HepG2 (cell line): ENCODE results near the gene ALX4. TPM values are rescaled to one million over a fixed set of nuclear protein-coding genes. Genes with fewer than 3 reads are reported as not detected.

Experiments
- ATAC-seq: fragments of 200-7000 bp; cut with Tn5 transposase; 3 replicates; pipeline ENCODE4 v1.9.1; 2020; ENCODE audit warnings: mild to moderate bottlenecking, moderate library complexity
- BruUV-seq: library from RNA; stranded (reverse); fragments of 400-500 nt; replicated peaks from 2 replicates; lab custom pipeline; 2021; lab: Mats Ljungman, UMichigan
- CTCF ChIA-PET: fragments of 300-600 bp; formaldehyde crosslinking; extraction: SDS; loops from one replicate; lab custom pipeline; 2021; ENCODE audit warnings: low total read pairs, inconsistent platforms, low intra/inter-chr PET ratio; lab: Yijun Ruan, JAX
- POLR2A ChIA-PET: fragments of 350-600 bp; sonication (Branson Sonifier 250); formaldehyde crosslinking; loops from one replicate; lab custom pipeline; 2020; ENCODE audit warnings: antibody characterized with exemption, inconsistent platforms; lab: Yijun Ruan, JAX
- DNase-seq: peaks from one replicate; pipeline ENCODE4 v3.0.0-alpha.2; 2015; ENCODE audit warnings: low spot score
- FAIRE-seq: peaks from 3 replicates; lab custom pipeline; 2011; peaks lifted over from hg19 to GRCh38; lab: Jason Lieb, UNC
- H2AFZ ChIP-seq: one replicate; pipeline ENCODE4 v1.6.1; 2011; ENCODE audit warnings: low read length, inconsistent platforms
- H3K27ac ChIP-seq: fragments of 300-600 bp; 3 replicates; pipeline ENCODE4 v1.8.0; 2011; ENCODE audit warnings: mixed run types, mild to moderate bottlenecking, mixed read lengths, low read length, inconsistent platforms; ENCODE audit not compliant: insufficient read depth; ENCODE audit errors: extremely low read length
- H3K27me3 ChIP-seq, 2 experiments: fragments of 200-600 bp in 1 of 2; 2 replicates in 1 of 2; 3 replicates in 1 of 2; pipeline versions ENCODE4 v1.6.0 to v1.8.0; 2011; ENCODE audit warnings: low read length in 2 of 2, mild to moderate bottlenecking in 2 of 2, moderate library complexity in 2 of 2, inconsistent platforms in 1 of 2; ENCODE audit not compliant: insufficient read depth in 2 of 2, control insufficient read depth in 1 of 2
- H3K36me3 ChIP-seq, 2 experiments: fragments of 200-600 bp in 1 of 2; replicated peaks in 1 of 2; 2 replicates in 1 of 2; 3 replicates in 1 of 2; pipeline versions ENCODE4 v1.5.1 to v1.8.0; 2011; ENCODE audit warnings: low read length in 2 of 2, inconsistent platforms in 1 of 2; ENCODE audit not compliant: insufficient read depth in 2 of 2, control insufficient read depth in 1 of 2
- H3K4me1 ChIP-seq: 2 replicates; pipeline ENCODE4 v1.5.1; 2012; ENCODE audit warnings: low read length, inconsistent platforms; ENCODE audit not compliant: insufficient read depth
- H3K4me2 ChIP-seq: 2 replicates; pipeline ENCODE4 v1.6.0; 2011; ENCODE audit warnings: low read depth, low read length, inconsistent platforms
- H3K4me3 ChIP-seq, 3 experiments: fragments of 200-600 bp in 1 of 3; sonication (generic), shearing (Covaris generic) in 1 of 3; replicated peaks in 1 of 3; 2 replicates each; pipeline ENCODE4 v1.5.1; 2011 to 2016; ENCODE audit warnings: low read length in 3 of 3, inconsistent platforms in 2 of 3, low read depth in 2 of 3, mild to moderate bottlenecking in 2 of 3, control low read depth in 1 of 3, mixed read lengths in 1 of 3; ENCODE audit not compliant: insufficient read depth in 1 of 3
- H3K79me2 ChIP-seq: one replicate; pipeline ENCODE4 v1.6.1; 2011; ENCODE audit warnings: low read length, inconsistent platforms; ENCODE audit not compliant: insufficient read depth
- H3K9ac ChIP-seq: 2 replicates; pipeline ENCODE4 v1.6.0; 2011; ENCODE audit warnings: mild to moderate bottlenecking, low read depth, low read length, inconsistent platforms; ENCODE audit not compliant: insufficient read depth
- H3K9me3 ChIP-seq: 2 replicates; pipeline ENCODE4 v1.5.1; 2012; ENCODE audit warnings: mild to moderate bottlenecking, low read length
- H4K20me1 ChIP-seq: 2 replicates; pipeline ENCODE4 v1.6.0; 2011; ENCODE audit warnings: inconsistent platforms, mild to moderate bottlenecking, low read length, moderate library complexity; ENCODE audit not compliant: insufficient read depth
- DNMT3B ChIP-seq: conservative IDR thresholded peaks from 2 replicates; pipeline ENCODE4 v1.6.1; 2016; ENCODE audit warnings: missing biosample characterization, control low read depth
- E2F2 ChIP-seq: sonication (generic); formaldehyde crosslinking; IDR thresholded peaks from 2 replicates; pipeline ENCODE4 v1.4.0; 2020; ENCODE audit warnings: missing genetic modification reagents, borderline replicate concordance
- ETV5 ChIP-seq: IDR thresholded peaks from 2 replicates; pipeline ENCODE4 v1.6.1; 2018; ENCODE audit warnings: missing biosample characterization, missing genetic modification reagents, inconsistent platforms, borderline replicate concordance
- FOXM1 ChIP-seq: sonication (generic); formaldehyde crosslinking; IDR thresholded peaks from 2 replicates; pipeline ENCODE4 v1.5.0; 2020; ENCODE audit warnings: missing genetic modification reagents
- MAX ChIP-seq: IDR thresholded peaks from 2 replicates; pipeline ENCODE4 v1.6.1; 2012; ENCODE audit warnings: inconsistent platforms
- MBNL3 ChIP-seq: fragments of 250-450 bp; sonication (Bioruptor Pico); conservative IDR thresholded peaks from 2 replicates; pipeline ENCODE4 v1.8.0; 2022; ENCODE audit warnings: mild to moderate bottlenecking, inconsistent platforms
- MLLT10 ChIP-seq: sonication (generic); formaldehyde crosslinking; IDR thresholded peaks from 2 replicates; pipeline ENCODE4 v1.4.0; 2020; ENCODE audit warnings: missing genetic modification reagents
- NCOA5 ChIP-seq: sonication (generic); formaldehyde crosslinking; IDR thresholded peaks from 2 replicates; pipeline ENCODE4 v1.4.0; 2020; ENCODE audit warnings: missing genetic modification reagents
- SRSF4 ChIP-seq: fragments of 200-400 bp; formaldehyde crosslinking; IDR thresholded peaks from one replicate; pipeline ENCODE4 v1.6.1; 2018; ENCODE audit warnings: mild to moderate bottlenecking, low read depth, low read length, moderate library complexity; ENCODE audit not compliant: poor library complexity, severe bottlenecking
- ZBTB33 ChIP-seq: sonication (generic); formaldehyde crosslinking; IDR thresholded peaks from 2 replicates; pipeline ENCODE4 v1.4.0; 2020; ENCODE audit warnings: missing genetic modification reagents
- ZEB1 ChIP-seq: IDR thresholded peaks from 2 replicates; pipeline ENCODE4 v1.6.1; 2012; ENCODE audit warnings: mild to moderate bottlenecking, low read depth, inconsistent platforms; ENCODE audit not compliant: insufficient replicate concordance
- ZNF138 ChIP-seq: sonication (generic); formaldehyde crosslinking; IDR thresholded peaks from 2 replicates; pipeline ENCODE4 v1.5.0; 2020; ENCODE audit warnings: mild to moderate bottlenecking, low read depth, missing genetic modification reagents
- ZNF317 ChIP-seq: sonication (generic); formaldehyde crosslinking; IDR thresholded peaks from 2 replicates; pipeline ENCODE4 v1.5.0; 2020; ENCODE audit warnings: mild to moderate bottlenecking, missing genetic modification reagents
- ZNF674 ChIP-seq: sonication (generic); formaldehyde crosslinking; IDR thresholded peaks from 2 replicates; pipeline ENCODE4 v1.5.0; 2020; ENCODE audit warnings: low read depth, mild to moderate bottlenecking, missing genetic modification reagents
- ZNF746 ChIP-seq: sonication (generic); formaldehyde crosslinking; IDR thresholded peaks from 2 replicates; pipeline ENCODE4 v1.8.0; 2022; ENCODE audit warnings: mild to moderate bottlenecking, missing genetic modification reagents
- WGBS: methylation state at CpG from one replicate; pipeline ENCODE4 v1.1.6; 2017; ENCODE audit warnings: low lambda C conversion rate; 5-methylcytosine and 5-hydroxymethylcytosine counted together
- in situ Hi-C: cut with HindIII; loops from 2 replicates; pipeline ENCODE4 v1.10.0; 2017; ENCODE audit warnings: low pct_unique_long_range_greater_than_20kb; ENCODE audit not compliant: extremely low pct_ligation_motif_present
- intact Hi-C: fragments of 100-400 bp; cut with micrococcal nuclease; formaldehyde crosslinking; loops from one replicate; pipeline ENCODE4 v1.10.0; 2022; ENCODE audit not compliant: unreplicated experiment
- polyA plus RNA-seq, 8 experiments: library from polyadenylated mRNA; depleted of rRNA in 3 of 8; stranded (reverse) in 7 of 8; unstranded in 1 of 8; fragments of >200 nt; fragmentation: Illumina TruSeq in 4 of 8; extraction: Trizol in 4 of 8; gene quantifications; 2 replicates each; pipeline versions ENCODE4 v1.2.1 to v1.2.3, GENCODE V29; 2011 to 2016; ENCODE audit warnings: low read depth in 4 of 8, missing spikeins in 1 of 8, mixed read lengths in 1 of 8; ENCODE audit not compliant: insufficient read depth in 1 of 8
- total RNA-seq, 5 experiments: library from RNA; depleted of rRNA; stranded (reverse); fragments of >200 nt; fragmentation: Illumina TruSeq; extraction: Trizol; gene quantifications; 2 replicates each; pipeline ENCODE4 v1.2.3, GENCODE V29; 2016; ENCODE audit warnings: low read depth in 1 of 5
- TF ChIP-seq, protein P1 (sequence below): sonication (generic); formaldehyde crosslinking; IDR thresholded peaks from 2 replicates; pipeline ENCODE4 v1.5.0; 2020; ENCODE audit warnings: missing genetic modification reagents
- TF ChIP-seq, protein P2 (sequence below): sonication (generic); formaldehyde crosslinking; IDR thresholded peaks from 2 replicates; pipeline ENCODE4 v1.5.0; 2020; ENCODE audit warnings: mild to moderate bottlenecking, missing genetic modification reagents

ALX4 gene
- total and polyA plus RNA-seq, 2 of the 13 experiments (the other 11 are each of a cell fraction or from before 2014, with no cell fraction given), result not detected

DNA sequence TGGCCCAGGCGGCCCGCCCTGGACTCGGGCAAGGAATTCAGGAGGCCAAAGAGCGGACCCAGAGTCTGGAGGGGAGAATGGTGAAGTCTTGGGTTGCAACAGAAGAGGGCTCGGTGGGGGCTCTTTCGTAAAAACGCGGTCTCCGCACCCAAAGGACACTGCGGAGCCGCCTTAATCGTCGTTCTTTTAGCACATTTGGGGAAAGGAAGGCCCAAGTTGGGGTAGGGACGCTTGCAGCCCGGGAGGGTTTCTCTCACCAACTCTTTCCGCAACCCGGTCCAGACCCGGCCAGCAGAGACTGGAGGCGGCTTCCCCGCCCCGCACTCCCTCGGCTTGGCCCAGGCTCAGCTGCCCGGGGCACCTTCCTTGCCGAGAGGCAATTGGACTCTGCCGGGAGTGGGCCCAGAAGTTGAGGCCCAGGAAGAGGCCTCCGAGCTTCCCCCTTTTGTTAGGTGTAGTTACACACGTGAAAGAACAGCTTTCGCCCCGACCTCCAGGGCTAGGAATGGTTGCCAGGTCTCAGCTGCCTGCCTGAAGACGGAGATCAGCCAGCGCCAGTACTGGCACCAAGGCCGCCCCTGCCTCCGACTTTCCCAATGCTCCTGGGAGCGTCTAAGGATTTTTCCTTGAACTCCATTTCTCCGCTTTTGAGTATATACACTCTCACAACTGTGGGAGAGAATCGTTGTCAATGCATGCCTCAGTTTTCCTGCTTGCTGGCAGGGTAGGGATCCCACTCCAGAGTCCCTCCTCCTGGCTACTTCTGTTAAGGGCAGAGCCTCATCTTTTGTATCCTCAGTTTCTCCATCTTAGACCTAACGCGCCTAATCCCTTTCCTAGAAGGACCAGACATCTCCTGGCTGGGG is 3.7 kb downstream of the ALX4 start:
- Histone ChIP-seq H3K4me3 (peak overlapping the region; percentile 29 to 58 (median 53); a peak in 4 of 6 replicates), H3K27me3 (peaks cover 16 to 93% of the 10 kb centered on the region in 2 experiments), H2AFZ (no peak overlapping the region), H3K9me3 (no peaks in the 10 kb centered on the region), H3K79me2 (no peaks in the 10 kb centered on the region), H3K4me1 (no peaks in the 10 kb centered on the region; the same call in 1 of the 2 replicates), H3K36me3 (no peaks in the 10 kb centered on the region), H3K4me2 (peak overlapping the region; percentile 34; the same call in 1 of the 2 replicates), H3K9ac (no peak overlapping the region), H3K27ac (no peak overlapping the region), H4K20me1 (no peaks in the 10 kb centered on the region)
- ATAC-seq (no peak), FAIRE-seq (no peak), DNase-seq (no peak)
- WGBS, result 64% methylated on average over 24 of the region's 38 CpGs
- ChIA-PET CTCF (no interaction called here), POLR2A (no interaction called here)
- in situ Hi-C loops (loop anchor here (25.0 kb wide), 2 partner anchors 106 to 581 kb away; no protein-coding TSS in a partner anchor), intact Hi-C loops (no loop called here)
- BruUV-seq, result no TSS peak
- no peak for TF ChIP-seq ZBTB33 (CRISPR knock-in tag)
- TF ChIP-seq E2F2 (CRISPR knock-in tag), result no peak
- TF ChIP-seq ZNF674, result no peak
- no peak for TF ChIP-seq NCOA5
- TF ChIP-seq ZNF317 (CRISPR knock-in tag), result no peak
- no peak for TF ChIP-seq ZNF746
- no peak for TF ChIP-seq SRSF4
- no peak for TF ChIP-seq MLLT10 (CRISPR knock-in tag)
- no peak for TF ChIP-seq ZNF138 (CRISPR knock-in tag)
- no peak for TF ChIP-seq MBNL3
- TF ChIP-seq, protein P1, sequence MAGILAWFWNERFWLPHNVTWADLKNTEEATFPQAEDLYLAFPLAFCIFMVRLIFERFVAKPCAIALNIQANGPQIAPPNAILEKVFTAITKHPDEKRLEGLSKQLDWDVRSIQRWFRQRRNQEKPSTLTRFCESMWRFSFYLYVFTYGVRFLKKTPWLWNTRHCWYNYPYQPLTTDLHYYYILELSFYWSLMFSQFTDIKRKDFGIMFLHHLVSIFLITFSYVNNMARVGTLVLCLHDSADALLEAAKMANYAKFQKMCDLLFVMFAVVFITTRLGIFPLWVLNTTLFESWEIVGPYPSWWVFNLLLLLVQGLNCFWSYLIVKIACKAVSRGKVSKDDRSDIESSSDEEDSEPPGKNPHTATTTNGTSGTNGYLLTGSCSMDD (CRISPR knock-in tag), result no peak
- no peak for TF ChIP-seq MAX
- TF ChIP-seq ETV5 (CRISPR knock-in tag), result no peak
- TF ChIP-seq DNMT3B (CRISPR knock-in tag), result no peak
- TF ChIP-seq, protein P2, sequence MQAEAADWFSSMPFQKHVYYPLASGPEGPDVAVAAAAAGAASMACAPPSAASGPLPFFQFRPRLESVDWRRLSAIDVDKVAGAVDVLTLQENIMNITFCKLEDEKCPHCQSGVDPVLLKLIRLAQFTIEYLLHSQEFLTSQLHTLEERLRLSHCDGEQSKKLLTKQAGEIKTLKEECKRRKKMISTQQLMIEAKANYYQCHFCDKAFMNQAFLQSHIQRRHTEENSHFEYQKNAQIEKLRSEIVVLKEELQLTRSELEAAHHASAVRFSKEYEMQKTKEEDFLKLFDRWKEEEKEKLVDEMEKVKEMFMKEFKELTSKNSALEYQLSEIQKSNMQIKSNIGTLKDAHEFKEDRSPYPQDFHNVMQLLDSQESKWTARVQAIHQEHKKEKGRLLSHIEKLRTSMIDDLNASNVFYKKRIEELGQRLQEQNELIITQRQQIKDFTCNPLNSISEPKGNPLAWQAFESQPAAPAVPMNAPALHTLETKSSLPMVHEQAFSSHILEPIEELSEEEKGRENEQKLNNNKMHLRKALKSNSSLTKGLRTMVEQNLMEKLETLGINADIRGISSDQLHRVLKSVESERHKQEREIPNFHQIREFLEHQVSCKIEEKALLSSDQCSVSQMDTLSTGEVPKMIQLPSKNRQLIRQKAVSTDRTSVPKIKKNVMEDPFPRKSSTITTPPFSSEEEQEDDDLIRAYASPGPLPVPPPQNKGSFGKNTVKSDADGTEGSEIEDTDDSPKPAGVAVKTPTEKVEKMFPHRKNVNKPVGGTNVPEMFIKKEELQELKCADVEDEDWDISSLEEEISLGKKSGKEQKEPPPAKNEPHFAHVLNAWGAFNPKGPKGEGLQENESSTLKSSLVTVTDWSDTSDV (CRISPR knock-in tag), result no peak
- TF ChIP-seq FOXM1, result no peak
- no peak for TF ChIP-seq ZEB1
